NT2/D1 (cell line): ENCODE results near the gene INKA2.

Source experiments
- DNase-seq: peaks from one replicate; pipeline ENCODE4 v3.0.0-alpha.2; 2011; ENCODE audit warnings: low read depth, low spot score
- H3K27me3 ChIP-seq: 2 replicates; pipeline ENCODE4 v1.6.0; 2011; ENCODE audit warnings: mild to moderate bottlenecking; ENCODE audit not compliant: insufficient read length, insufficient read depth
- H3K36me3 ChIP-seq: 2 replicates; pipeline ENCODE4 v1.6.1; 2011; ENCODE audit warnings: mild to moderate bottlenecking, low read length, mixed read lengths; ENCODE audit not compliant: insufficient read depth, insufficient read length
- H3K4me1 ChIP-seq: 2 replicates; pipeline ENCODE4 v1.5.1; 2011; ENCODE audit not compliant: insufficient read depth, insufficient read length
- H3K4me3 ChIP-seq: 2 replicates; pipeline ENCODE4 v1.5.1; 2011; ENCODE audit warnings: low read depth; ENCODE audit not compliant: insufficient read length
- H3K9ac ChIP-seq: 2 replicates; pipeline ENCODE4 v1.6.0; 2011; ENCODE audit warnings: low read depth; ENCODE audit not compliant: insufficient read length
- H3K9me3 ChIP-seq: 2 replicates; pipeline ENCODE4 v1.5.1; 2011; ENCODE audit warnings: mild to moderate bottlenecking, low read length; ENCODE audit not compliant: insufficient read depth
- SUZ12 ChIP-seq: IDR thresholded peaks from 2 replicates; pipeline ENCODE4 v1.6.1; 2011; ENCODE audit not compliant: insufficient read length, insufficient read depth; ENCODE audit errors: extremely low read depth
- YY1 ChIP-seq: IDR thresholded peaks from 2 replicates; pipeline ENCODE4 v1.6.1; 2011; ENCODE audit not compliant: insufficient read length, insufficient read depth
- ZNF274 ChIP-seq: IDR thresholded peaks from 2 replicates; pipeline ENCODE4 v1.6.1; 2011; ENCODE audit warnings: mild to moderate bottlenecking, low read depth, low read length

Gene INKA2

GRCh38 chr1:111776861-111777260 is 37.7 kb upstream of the INKA2 start:
- H3K36me3 ChIP-seq = no peaks in the 10 kb centered on the region
- H3K27me3 ChIP-seq = no peaks in the 10 kb centered on the region
- TF ChIP-seq SUZ12 (no peak), ZNF274 (no peak), YY1 (no peak)
- H3K4me3 ChIP-seq = no peak overlapping the region
- peaks cover 14% of the 10 kb centered on the region; the same call in 1 of the 2 replicates for H3K9me3 ChIP-seq
- DNase-seq = no peak
- no peak overlapping the region for H3K9ac ChIP-seq
- peaks cover 5% of the 10 kb centered on the region for H3K4me1 ChIP-seq

- no peak for DNase-seq
- no peaks in the 10 kb centered on the region for H3K36me3 ChIP-seq
- TF ChIP-seq SUZ12 = no peak
- TF ChIP-seq ZNF274 = no peak
- TF ChIP-seq YY1 = no peak
- peaks cover 14% of the 10 kb centered on the region; the same call in 1 of the 2 replicates for H3K9me3 ChIP-seq
- H3K27me3 ChIP-seq = no peaks in the 10 kb centered on the region
- H3K9ac ChIP-seq = no peak overlapping the region
- peaks cover 5% of the 10 kb centered on the region for H3K4me1 ChIP-seq
- no peak overlapping the region for H3K4me3 ChIP-seq
These were observed 37.2 kb upstream of the INKA2 start for GRCh38 chr1:111776391-111776790.

GRCh38 chr1:111775966-111776365 is 36.8 kb upstream of the INKA2 start:
- Histone ChIP-seq H3K9ac (no peak overlapping the region), H3K36me3 (no peaks in the 10 kb centered on the region)
- no peak for TF ChIP-seq ZNF274
- TF ChIP-seq SUZ12 = no peak
- TF ChIP-seq YY1 = no peak

GRCh38 chr1:111770916-111771315 is 31.7 kb upstream of the INKA2 start:
- Histone ChIP-seq H3K9ac (no peak overlapping the region), H3K4me3 (no peak overlapping the region), H3K27me3 (no peaks in the 10 kb centered on the region), H3K9me3 (no peaks in the 10 kb centered on the region), H3K36me3 (peaks cover 32% of the 10 kb centered on the region), H3K4me1 (peaks cover 1% of the 10 kb centered on the region)
- DNase-seq = no peak
- no peak for TF ChIP-seq ZNF274
- no peak for TF ChIP-seq YY1
- TF ChIP-seq SUZ12 = no peak

More at GRCh38 chr1:111775966-111776365, 36.8 kb upstream of the INKA2 start:
- Histone ChIP-seq H3K4me3 (no peak overlapping the region), H3K4me1 (peaks cover 5% of the 10 kb centered on the region), H3K9me3 (peaks cover 14% of the 10 kb centered on the region; the same call in 1 of the 2 replicates), H3K27me3 (no peaks in the 10 kb centered on the region)
- DNase-seq = no peak

- Histone ChIP-seq H3K9ac (no peak overlapping the region), H3K4me1 (no peaks in the 10 kb centered on the region), H3K4me3 (no peak overlapping the region), H3K36me3 (peaks cover 44% of the 10 kb centered on the region), H3K9me3 (no peaks in the 10 kb centered on the region), H3K27me3 (no peaks in the 10 kb centered on the region)
- no peak for DNase-seq
- TF ChIP-seq YY1 = no peak
These were observed 30.4 kb upstream of the INKA2 start for GRCh38 chr1:111769517-111770146.

- H3K9ac ChIP-seq = no peak overlapping the region
- H3K4me1 ChIP-seq = no peaks in the 10 kb centered on the region
- no peaks in the 10 kb centered on the region for H3K9me3 ChIP-seq
- H3K27me3 ChIP-seq = no peaks in the 10 kb centered on the region
- H3K4me3 ChIP-seq = no peak overlapping the region
- DNase-seq = no peak
- H3K36me3 ChIP-seq = peaks cover 54% of the 10 kb centered on the region
- TF ChIP-seq SUZ12 (no peak), ZNF274 (no peak), YY1 (no peak)
These were observed 29.4 kb upstream of the INKA2 start for GRCh38 chr1:111768625-111769024.

- Histone ChIP-seq H3K4me1 (no peaks in the 10 kb centered on the region), H3K9ac (no peak overlapping the region), H3K27me3 (no peaks in the 10 kb centered on the region), H3K4me3 (no peak overlapping the region), H3K36me3 (peaks cover 60% of the 10 kb centered on the region), H3K9me3 (no peaks in the 10 kb centered on the region)
- DNase-seq = no peak
- no peak for TF ChIP-seq SUZ12
- TF ChIP-seq YY1 = no peak
- TF ChIP-seq ZNF274 = no peak
These were observed 28.8 kb upstream of the INKA2 start for GRCh38 chr1:111768023-111768422.

GRCh38 chr1:111762332-111762731 is 23.1 kb upstream of the INKA2 start:
- H3K36me3 ChIP-seq = peaks cover 96% of the 10 kb centered on the region
- no peak overlapping the region for H3K9ac ChIP-seq
- H3K4me1 ChIP-seq = no peaks in the 10 kb centered on the region
- no peaks in the 10 kb centered on the region for H3K9me3 ChIP-seq
- H3K27me3 ChIP-seq = no peaks in the 10 kb centered on the region
- no peak overlapping the region for H3K4me3 ChIP-seq
- no peak for DNase-seq
- no peak for TF ChIP-seq YY1
- TF ChIP-seq SUZ12 = no peak
- TF ChIP-seq ZNF274 = no peak
